Osteoblast (primary cell): ENCODE measurements around the gene PRSS21. TPM values are rescaled to one million over a fixed set of nuclear protein-coding genes. Genes with fewer than 3 reads are reported as not detected.

Source experiments
- DNase-seq: peaks from one replicate; pipeline ENCODE4 v3.0.0; 2011; ENCODE audit warnings: low spot score, mixed read lengths; ENCODE audit not compliant: insufficient read length; ENCODE audit errors: missing footprints
- H2AFZ ChIP-seq: 2 replicates; pipeline ENCODE4 v1.6.0; 2011; ENCODE audit warnings: mild to moderate bottlenecking, low read length
- H3K27ac ChIP-seq: 2 replicates; pipeline ENCODE4 v1.5.1; 2011; ENCODE audit warnings: mild to moderate bottlenecking, low read depth, low read length, moderate library complexity
- H3K27me3 ChIP-seq: 2 replicates; pipeline ENCODE4 v1.6.0; 2012; ENCODE audit warnings: mild to moderate bottlenecking, control low read depth, inconsistent platforms, low read length, moderate library complexity; ENCODE audit not compliant: insufficient read depth
- H3K36me3 ChIP-seq: 2 replicates; pipeline ENCODE4 v1.5.1; 2011; ENCODE audit warnings: mild to moderate bottlenecking, low read length, control low read depth, moderate library complexity; ENCODE audit not compliant: insufficient read depth
- H3K4me1 ChIP-seq: 2 replicates; pipeline ENCODE4 v1.5.1; 2011; ENCODE audit warnings: mild to moderate bottlenecking, low read length, control low read depth, moderate library complexity; ENCODE audit not compliant: insufficient read depth
- H3K4me2 ChIP-seq: 2 replicates; pipeline ENCODE4 v1.6.0; 2011; ENCODE audit warnings: mild to moderate bottlenecking, low read length; ENCODE audit not compliant: insufficient read depth
- H3K4me3 ChIP-seq: fragments of 200-600 bp; sonication (generic); 3 replicates; pipeline ENCODE4 v1.5.1; 2012; ENCODE audit warnings: mild to moderate bottlenecking, low read length, inconsistent platforms; ENCODE audit not compliant: insufficient read depth
- H3K79me2 ChIP-seq: 2 replicates; pipeline ENCODE4 v1.6.0; 2012; ENCODE audit warnings: mild to moderate bottlenecking, low read length, control low read depth, inconsistent platforms; ENCODE audit not compliant: insufficient read depth
- H3K9me3 ChIP-seq: 2 replicates; pipeline ENCODE4 v1.5.1; 2011; ENCODE audit warnings: low read depth, low read length, control low read depth
- H4K20me1 ChIP-seq: 2 replicates; pipeline ENCODE4 v1.6.0; 2012; ENCODE audit warnings: mild to moderate bottlenecking, low read length, control low read depth; ENCODE audit not compliant: insufficient read depth
- CTCF ChIP-seq: IDR thresholded peaks from 2 replicates; pipeline ENCODE4 v1.5.1; 2011; ENCODE audit warnings: mild to moderate bottlenecking, low read depth, low read length, moderate library complexity; ENCODE audit errors: extremely low read depth
- total RNA-seq: library from RNA; depleted of rRNA; stranded (reverse); fragments of >200 nt; gene quantifications from 2 replicates; pipeline ENCODE4 v1.2.3, GENCODE V29; 2012

PRSS21 gene
- total RNA-seq, 1 donor = not detected

- Histone ChIP-seq H2AFZ (no peak overlapping the region), H3K4me1 (peaks cover 4% of the 10 kb centered on the region), H3K27ac (no peak overlapping the region), H3K79me2 (no peaks in the 10 kb centered on the region), H3K9me3 (no peaks in the 10 kb centered on the region), H3K4me3 (no peak overlapping the region), H4K20me1 (no peaks in the 10 kb centered on the region), H3K27me3 (peaks cover 29% of the 10 kb centered on the region), H3K36me3 (no peaks in the 10 kb centered on the region), H3K4me2 (no peak overlapping the region)
- peak; percentile 14 for DNase-seq
- no peak for TF ChIP-seq CTCF
These were observed 36.6 kb downstream of the PRSS21 start for GRCh38 chr16:2853531-2854073.

- Histone ChIP-seq H2AFZ (no peak overlapping the region), H3K27me3 (peaks cover 24% of the 10 kb centered on the region), H3K27ac (no peak overlapping the region), H3K4me2 (no peak overlapping the region), H3K36me3 (no peaks in the 10 kb centered on the region), H3K4me1 (peaks cover 4% of the 10 kb centered on the region), H4K20me1 (no peaks in the 10 kb centered on the region), H3K79me2 (no peaks in the 10 kb centered on the region), H3K4me3 (no peak overlapping the region), H3K9me3 (no peaks in the 10 kb centered on the region)
- DNase-seq = peak; percentile 84
- peak; percentile 49 for TF ChIP-seq CTCF
These were observed 37.8 kb downstream of the PRSS21 start for GRCh38 chr16:2854700-2855309.

DNA sequence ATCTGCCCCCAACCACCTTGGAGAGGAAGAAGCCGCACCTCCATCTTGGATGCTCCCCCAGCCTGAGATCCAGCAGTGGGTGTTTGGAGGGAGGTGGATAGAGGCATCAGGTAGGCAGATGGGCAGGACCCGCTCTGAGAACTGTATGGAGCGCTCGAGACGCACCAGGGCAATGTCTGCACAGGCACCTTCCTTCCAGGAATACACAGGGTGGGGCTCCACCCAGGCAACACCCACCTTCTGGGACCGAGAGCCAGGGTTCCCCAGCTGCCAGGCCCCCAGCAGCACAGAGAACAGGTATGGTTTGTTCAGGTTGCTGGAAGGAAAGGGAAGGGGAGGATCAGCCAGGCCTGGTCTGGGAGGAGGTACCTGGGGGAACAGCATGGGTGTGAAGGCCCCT lies 38.5 kb downstream of the PRSS21 start:
- no peak overlapping the region for H2AFZ ChIP-seq
- no peak overlapping the region for H3K4me2 ChIP-seq
- no peaks in the 10 kb centered on the region for H3K9me3 ChIP-seq
- no peak for TF ChIP-seq CTCF
- no peaks in the 10 kb centered on the region for H3K36me3 ChIP-seq
- peak; percentile 88 for DNase-seq
- H3K4me3 ChIP-seq = no peak overlapping the region
- peaks cover 23% of the 10 kb centered on the region for H3K27me3 ChIP-seq
- no peaks in the 10 kb centered on the region for H4K20me1 ChIP-seq
- H3K4me1 ChIP-seq = peaks cover 4% of the 10 kb centered on the region
- no peak overlapping the region for H3K27ac ChIP-seq
- no peaks in the 10 kb centered on the region for H3K79me2 ChIP-seq

GRCh38 chr16:2856061-2856670 lies 39.1 kb downstream of the PRSS21 start:
- peak; percentile 89 for DNase-seq
- no peak overlapping the region for H3K4me3 ChIP-seq
- H3K4me1 ChIP-seq = peaks cover 4% of the 10 kb centered on the region
- peaks cover 5% of the 10 kb centered on the region for H3K9me3 ChIP-seq
- no peak overlapping the region for H2AFZ ChIP-seq
- no peaks in the 10 kb centered on the region for H3K36me3 ChIP-seq
- no peak overlapping the region for H3K27ac ChIP-seq
- TF ChIP-seq CTCF = no peak
- no peaks in the 10 kb centered on the region for H4K20me1 ChIP-seq
- H3K4me2 ChIP-seq = no peak overlapping the region
- H3K27me3 ChIP-seq = peaks cover 21% of the 10 kb centered on the region
- no peaks in the 10 kb centered on the region for H3K79me2 ChIP-seq
